Heart right ventricle (tissue), 16 donors: Measurements from ENCODE around the gene OR5K4. TPM values are rescaled to one million over a fixed set of nuclear protein-coding genes. Genes with fewer than 3 reads are reported as not detected.

Experiments used
- ATAC-seq, 8 donors: fragments of 200-7000 bp; cut with Tn5 transposase; one replicate each; pipeline ENCODE4 v1.9.1; 2020; ENCODE audit warnings: mild to moderate bottlenecking in 8 of 8, moderate library complexity in 8 of 8, moderate number of reproducible peaks in 1 of 8
- DNase-seq, 2 donors: peaks; one replicate each; pipeline ENCODE4 v3.0.0-alpha.2; 2020
- H3K27ac ChIP-seq, 10 donors: fragments of 200-600 bp; sonication (generic) in 2 of 10; one replicate each; pipeline versions ENCODE4 v1.5.0 to v1.8.0; 2020 to 2022; ENCODE audit warnings: mild to moderate bottlenecking in 3 of 10
- H3K27me3 ChIP-seq, 7 donors: fragments of 200-600 bp; one replicate each; pipeline ENCODE4 v1.8.0; 2021 to 2022; ENCODE audit warnings: mild to moderate bottlenecking in 2 of 7
- H3K36me3 ChIP-seq, 9 donors: fragments of 200-600 bp; sonication (generic) in 1 of 9; one replicate each; pipeline versions ENCODE4 v1.5.0 to v1.8.0; 2020 to 2022; ENCODE audit warnings: mild to moderate bottlenecking in 2 of 9
- H3K4me1 ChIP-seq, 9 donors: fragments of 200-600 bp; sonication (generic) in 1 of 9; one replicate each; pipeline versions ENCODE4 v1.5.0 to v1.8.0; 2020 to 2022; ENCODE audit warnings: mild to moderate bottlenecking in 4 of 9
- H3K4me3 ChIP-seq, 10 donors: fragments of 200-600 bp; sonication (generic) in 2 of 10; one replicate each; pipeline versions ENCODE4 v1.5.0 to v1.8.0; 2020 to 2022; ENCODE audit warnings: mild to moderate bottlenecking in 7 of 10, moderate library complexity in 2 of 10
- H3K9me3 ChIP-seq, 11 donors: fragments of 200-600 bp in 10 of 11; sonication (generic) in 2 of 11; one replicate each; pipeline versions ENCODE4 v1.5.0 to v1.8.0; 2013 to 2022; ENCODE audit warnings: mild to moderate bottlenecking in 2 of 11, control low read depth in 1 of 11, moderate library complexity in 1 of 11
- WGBS, 2 donors: extraction: QIAGEN DNeasy Blood & Tissue Kit; methylation state at CpG; one replicate each; pipeline ENCODE4 v1.1.7; 2013; ENCODE audit warnings: inconsistent platforms in 1 of 2; 5-methylcytosine and 5-hydroxymethylcytosine counted together
- intact Hi-C, 10 donors: fragments of 100-400 bp; cut with DNase I; formaldehyde crosslinking; loops; one replicate each; pipeline versions ENCODE4 v1.11.1 to v1.14.2; 2022
- polyA plus RNA-seq, 2 donors: library from polyadenylated mRNA; stranded (reverse); fragments of 200-250 nt; gene quantifications; one replicate each; pipeline ENCODE4 v1.2.3, GENCODE V29; 2013
- total RNA-seq, 10 donors: library from RNA; stranded (reverse); fragmentation: NEBNext Ultra II Directional in 3 of 10; extraction: Animal tissue kit (Norgen Biotek cat#: 25700) in 3 of 10; gene quantifications; one replicate each; pipeline versions ENCODE4 v1.2.1 to v1.2.4, GENCODE V29; 2021 to 2023
- TF ChIP-seq, protein P1 (sequence below), 9 donors: fragments of 200-600 bp; sonication (generic) in 2 of 9; IDR thresholded peaks; one replicate each; pipeline versions ENCODE4 v1.5.0 to v1.8.0; 2021 to 2022; ENCODE audit warnings: antibody characterized with exemption in 9 of 9, mild to moderate bottlenecking in 5 of 9, moderate library complexity in 1 of 9
- donor health status: Arrhythmogenic right ventricular cardiomyopathy.
- donor health status: ischemic (EF 13 %, LVEDD 7.1; RV severe dilation, severe dysfunction).
- donor health status: healthy with polysubstance abuse.
- donor health status: DM: no; HTN: yes; CAD: no.
- donor health status: DM: no; HTN: no; CAD: no.
- donor health status: ischemic (EF 25% LVEDD 6.9; RV normal size, moderate dysfunction).
- donor health status: ischemic (EF 25% LVEDD 5.7; RV mildly dilated, moderate dysfunction).
- donor health status: healthy.
- donor health status: DM: yes; HTN: yes; CAD: no.
- donor health status: Ischemic cardiomyopathy.
- donor health status: ischemic (EF 35%, LVEDD 5.7; RV mildly dilated, moderate dysfunction).
- donor health status: nonischemic (EF 11% LVEDD 7.7; RV severe dilation, severe dysfunction).
- donor health status: DM: yes; HTN: yes; CAD: no.
- donor health status: PGD.
- donor health status: ischemic (EF 29% LVEDD 5.4; RV normal size, mild dysfunction).
- donor health status: nonischemic (EF 23%, LVEDD 6.1; RV moderate dilation, normal function).

Gene OR5K4
- total and polyA plus RNA-seq, 12 donors: not detected

- DNase-seq (peak in 1 of 2 donors; percentile 18), ATAC-seq (peak in 5 of 8 donors; percentile 25 to 58 (median 52))
- intact Hi-C loops: loop anchor here (2.0 to 10.0 kb wide), 5 partner anchors 287 to 545 kb away; partner anchors contain the start of gene GABRR3 (in 2 of the 10)
- no peaks in the 10 kb centered on the region for H3K4me1 ChIP-seq
- no peak overlapping the region for H3K27ac ChIP-seq
- no peaks in the 10 kb centered on the region for H3K36me3 ChIP-seq
- WGBS, 2 donors: 6 to 9% methylated on average over 6 of the region's 6 CpGs
- H3K27me3 ChIP-seq: peaks cover 0 to 19% (median 3%) of the 10 kb centered on the region in 7 donors
- TF ChIP-seq, protein P1, sequence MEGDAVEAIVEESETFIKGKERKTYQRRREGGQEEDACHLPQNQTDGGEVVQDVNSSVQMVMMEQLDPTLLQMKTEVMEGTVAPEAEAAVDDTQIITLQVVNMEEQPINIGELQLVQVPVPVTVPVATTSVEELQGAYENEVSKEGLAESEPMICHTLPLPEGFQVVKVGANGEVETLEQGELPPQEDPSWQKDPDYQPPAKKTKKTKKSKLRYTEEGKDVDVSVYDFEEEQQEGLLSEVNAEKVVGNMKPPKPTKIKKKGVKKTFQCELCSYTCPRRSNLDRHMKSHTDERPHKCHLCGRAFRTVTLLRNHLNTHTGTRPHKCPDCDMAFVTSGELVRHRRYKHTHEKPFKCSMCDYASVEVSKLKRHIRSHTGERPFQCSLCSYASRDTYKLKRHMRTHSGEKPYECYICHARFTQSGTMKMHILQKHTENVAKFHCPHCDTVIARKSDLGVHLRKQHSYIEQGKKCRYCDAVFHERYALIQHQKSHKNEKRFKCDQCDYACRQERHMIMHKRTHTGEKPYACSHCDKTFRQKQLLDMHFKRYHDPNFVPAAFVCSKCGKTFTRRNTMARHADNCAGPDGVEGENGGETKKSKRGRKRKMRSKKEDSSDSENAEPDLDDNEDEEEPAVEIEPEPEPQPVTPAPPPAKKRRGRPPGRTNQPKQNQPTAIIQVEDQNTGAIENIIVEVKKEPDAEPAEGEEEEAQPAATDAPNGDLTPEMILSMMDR (IDR thresholded peaks at IDR 0.05): peak; percentile 27 to 71 (median 62)
- no peaks in the 10 kb centered on the region for H3K9me3 ChIP-seq
- no peak overlapping the region for H3K4me3 ChIP-seq
Observed at GRCh38 chr3:98329392-98330124, 24.1 kb upstream of the OR5K4 start.

DNA sequence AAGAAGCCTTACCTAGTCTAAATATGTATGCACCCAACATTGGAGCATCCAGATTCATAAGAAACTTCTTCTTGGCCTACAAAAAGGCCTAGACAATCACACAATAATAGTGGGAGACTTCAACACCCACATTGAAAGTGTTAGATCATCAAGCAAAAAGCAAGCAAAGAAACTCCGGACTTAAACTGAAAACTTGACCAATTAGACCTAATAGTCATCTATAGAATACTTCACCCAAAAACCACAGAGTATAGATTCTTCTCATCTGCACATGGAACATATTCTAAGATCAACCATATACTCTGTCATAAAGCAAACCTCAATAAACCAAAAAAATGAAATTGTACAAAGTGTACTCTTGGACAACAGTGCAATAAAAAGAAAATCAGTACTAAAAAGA is 22.3 kb upstream of the OR5K4 start:
- WGBS, 2 donors: 88 to 94% methylated on average over 1 of the region's 1 CpG
- intact Hi-C loops: loop anchor here in 2 of 10 donors (5.0 to 10.0 kb wide), 2 partner anchors 294 to 297 kb away; partner anchors contain the start of gene GABRR3 (in 2 of the 2)
- TF ChIP-seq, protein P1 (IDR thresholded peaks at IDR 0.05): no peak

GRCh38 chr3:98333989-98334606 is 19.6 kb upstream of the OR5K4 start:
- ATAC-seq (no peak), DNase-seq (no peak)
- H3K36me3 ChIP-seq: no peaks in the 10 kb centered on the region
- H3K4me3 ChIP-seq: no peak overlapping the region
- peaks cover 0 to 17% (median 3%) of the 10 kb centered on the region in 7 donors for H3K27me3 ChIP-seq
- WGBS, 2 donors: 51 to 66% methylated on average over 3 of the region's 3 CpGs
- no peaks in the 10 kb centered on the region for H3K4me1 ChIP-seq
- intact Hi-C loops: loop anchor here in 2 of 10 donors (5.0 to 10.0 kb wide), 2 partner anchors 297 to 299 kb away; partner anchors contain the start of gene GABRR3 (in 2 of the 2)
- no peaks in the 10 kb centered on the region for H3K9me3 ChIP-seq
- no peak overlapping the region for H3K27ac ChIP-seq
- TF ChIP-seq, protein P1 (IDR thresholded peaks at IDR 0.05): no peak

More for the DNA sequence above, 22.3 kb upstream of the OR5K4 start:
- Histone ChIP-seq H3K4me1 (no peaks in the 10 kb centered on the region), H3K27me3 (peaks cover 0 to 19% (median 3%) of the 10 kb centered on the region in 7 donors), H3K36me3 (no peaks in the 10 kb centered on the region), H3K27ac (no peak overlapping the region), H3K9me3 (no peaks in the 10 kb centered on the region), H3K4me3 (no peak overlapping the region)
- ATAC-seq (no peak), DNase-seq (no peak)

- intact Hi-C loops: loop anchor here in 1 of 10 donors (10.0 kb wide), 1 partner anchor 304 kb away; the partner anchor contains the start of gene GABRR3
- 87 to 94% methylated on average over 1 of the region's 1 CpG for WGBS, 2 donors
- no peaks in the 10 kb centered on the region for H3K36me3 ChIP-seq
- H3K27me3 ChIP-seq: no peaks in the 10 kb centered on the region
- ATAC-seq: no peak
- H3K27ac ChIP-seq: no peak overlapping the region
- no peaks in the 10 kb centered on the region for H3K9me3 ChIP-seq
- no peaks in the 10 kb centered on the region for H3K4me1 ChIP-seq
- no peak overlapping the region for H3K4me3 ChIP-seq
- TF ChIP-seq, protein P1 (IDR thresholded peaks at IDR 0.05): no peak
- no peak for DNase-seq
Observed at GRCh38 chr3:98339031-98339430, 14.6 kb upstream of the OR5K4 start.
